HepG2 (cell line): ENCODE results near the gene CLASP1. TPM values are rescaled to one million over a fixed set of nuclear protein-coding genes. Genes with fewer than 3 reads are reported as not detected.

Source experiments
- ARID4A ChIP-seq: sonication (generic); formaldehyde crosslinking; IDR thresholded peaks from 2 replicates; pipeline ENCODE4 v1.5.0; 2020; ENCODE audit warnings: mild to moderate bottlenecking, missing genetic modification reagents, borderline replicate concordance
- ARNT2 ChIP-seq: sonication (generic); formaldehyde crosslinking; IDR thresholded peaks from 2 replicates; pipeline ENCODE4 v1.8.0; 2022; ENCODE audit warnings: mild to moderate bottlenecking, low read depth, missing genetic modification reagents, moderate library complexity
- HDAC1 ChIP-seq: sonication (generic); formaldehyde crosslinking; IDR thresholded peaks from 2 replicates; pipeline ENCODE4 v1.5.1; 2020; ENCODE audit warnings: mild to moderate bottlenecking, missing genetic modification reagents
- HNF1B ChIP-seq: sonication (generic); formaldehyde crosslinking; IDR thresholded peaks from 2 replicates; pipeline ENCODE4 v1.5.1; 2020; ENCODE audit warnings: mild to moderate bottlenecking, moderate library complexity, missing genetic modification reagents
- IRF9 ChIP-seq: sonication (generic); formaldehyde crosslinking; IDR thresholded peaks from 2 replicates; pipeline ENCODE4 v1.8.0; 2022; ENCODE audit warnings: missing genetic modification reagents, mild to moderate bottlenecking, borderline replicate concordance
- MLX ChIP-seq: IDR thresholded peaks from 2 replicates; pipeline ENCODE4 v1.6.1; 2016
- PHF8 ChIP-seq: sonication (generic); formaldehyde crosslinking; IDR thresholded peaks from 2 replicates; pipeline ENCODE4 v1.5.0; 2020; ENCODE audit warnings: missing genetic modification reagents
- SALL2 ChIP-seq: sonication (generic); formaldehyde crosslinking; IDR thresholded peaks from 2 replicates; pipeline ENCODE4 v1.8.1; 2023; ENCODE audit warnings: mild to moderate bottlenecking, missing genetic modification reagents, inconsistent platforms
- SP140L ChIP-seq: sonication (generic); formaldehyde crosslinking; IDR thresholded peaks from 2 replicates; pipeline ENCODE4 v1.4.0; 2020; ENCODE audit warnings: missing genetic modification reagents, borderline replicate concordance
- SRSF9 ChIP-seq: fragments of 200-400 bp; formaldehyde crosslinking; IDR thresholded peaks from 2 replicates; pipeline ENCODE4 v1.6.1; 2018; ENCODE audit warnings: borderline replicate concordance, mild to moderate bottlenecking, low read depth, low read length; ENCODE audit not compliant: insufficient read depth, poor library complexity, severe bottlenecking
- TAF15 ChIP-seq: fragments of 200-400 bp; formaldehyde crosslinking; IDR thresholded peaks from one replicate; pipeline ENCODE4 v1.6.1; 2018; ENCODE audit warnings: mild to moderate bottlenecking, low read depth, low read length; ENCODE audit not compliant: poor library complexity, severe bottlenecking
- TCF12 ChIP-seq, 2 experiments: fragments of 450-650 bp in 1 of 2; sonication (generic) in 1 of 2; formaldehyde crosslinking in 1 of 2; IDR thresholded peaks; 2 replicates each; pipeline versions ENCODE4 v1.6.1 to v1.8.0; 2017 to 2022; ENCODE audit warnings: antibody characterized with exemption in 1 of 2, mild to moderate bottlenecking in 1 of 2, missing genetic modification reagents in 1 of 2, moderate library complexity in 1 of 2
- THAP9 ChIP-seq: sonication (generic); formaldehyde crosslinking; IDR thresholded peaks from 2 replicates; pipeline ENCODE4; 2020; ENCODE audit warnings: missing genetic modification reagents, mild to moderate bottlenecking, borderline replicate concordance
- TOE1 ChIP-seq: sonication (generic); formaldehyde crosslinking; IDR thresholded peaks from 2 replicates; pipeline ENCODE4 v1.4.0; 2020; ENCODE audit warnings: mild to moderate bottlenecking, missing genetic modification reagents
- ZBTB38 ChIP-seq: sonication (generic); formaldehyde crosslinking; IDR thresholded peaks from 2 replicates; pipeline ENCODE4 v1.5.1; 2020; ENCODE audit warnings: mild to moderate bottlenecking, missing genetic modification reagents
- ZNF292 ChIP-seq: sonication (generic); formaldehyde crosslinking; IDR thresholded peaks from 2 replicates; pipeline ENCODE4 v1.8.1; 2022; ENCODE audit warnings: mild to moderate bottlenecking, low read depth, missing genetic modification reagents, borderline replicate concordance
- ZNF580 ChIP-seq: IDR thresholded peaks from 2 replicates; pipeline ENCODE4 v1.6.1; 2016; ENCODE audit warnings: low read depth, borderline replicate concordance
- ZNF879 ChIP-seq: sonication (generic); formaldehyde crosslinking; IDR thresholded peaks from 2 replicates; pipeline ENCODE4 v1.8.1; 2023; ENCODE audit warnings: missing genetic modification reagents
- polyA plus RNA-seq, 8 experiments: library from polyadenylated mRNA; depleted of rRNA in 3 of 8; stranded (reverse) in 7 of 8; unstranded in 1 of 8; fragments of >200 nt; fragmentation: Illumina TruSeq in 4 of 8; extraction: Trizol in 4 of 8; gene quantifications; 2 replicates each; pipeline versions ENCODE4 v1.2.1 to v1.2.3, GENCODE V29; 2011 to 2016; ENCODE audit warnings: low read depth in 4 of 8, missing spikeins in 1 of 8, mixed read lengths in 1 of 8; ENCODE audit not compliant: insufficient read depth in 1 of 8
- total RNA-seq, 5 experiments: library from RNA; depleted of rRNA; stranded (reverse); fragments of >200 nt; fragmentation: Illumina TruSeq; extraction: Trizol; gene quantifications; 2 replicates each; pipeline ENCODE4 v1.2.3, GENCODE V29; 2016; ENCODE audit warnings: low read depth in 1 of 5

Gene CLASP1
- total and polyA plus RNA-seq, 2 of the 13 experiments (the other 11 are each of a cell fraction or from before 2014, with no cell fraction given), result 11.7 to 47.9 TPM

GRCh38 chr2:121659933-121660332, 10.7 kb upstream of the CLASP1 start (continued):
- 0 out of 2 replicates have a peak, but pooled peaks have one; percentile 32 for TF ChIP-seq HDAC1 (CRISPR knock-in tag)
- TF ChIP-seq ZNF879 (CRISPR knock-in tag), result no peak
- no peak for TF ChIP-seq SP140L (CRISPR knock-in tag)
- TF ChIP-seq ZNF580 (CRISPR knock-in tag), result 0 out of 2 replicates have a peak, but pooled peaks have one; percentile 24
- TF ChIP-seq TOE1 (CRISPR knock-in tag), result no peak
- TF ChIP-seq HNF1B, result peak; percentile 85
- TF ChIP-seq TCF12 (IDR thresholded peaks at IDR 0.05), result no peak
- TF ChIP-seq TCF12 (CRISPR knock-in tag; IDR thresholded peaks at IDR 0.05), result no peak
- peak; percentile 33; the same call in 1 of the 2 replicates for TF ChIP-seq ARID4A (CRISPR knock-in tag)
- TF ChIP-seq MLX (CRISPR knock-in tag), result peak; percentile 57
- no peak for TF ChIP-seq ZBTB38 (CRISPR knock-in tag)
- TF ChIP-seq SALL2 (CRISPR knock-in tag), result no peak
- TF ChIP-seq IRF9 (CRISPR knock-in tag), result no peak
- no peak for TF ChIP-seq TAF15
- no peak for TF ChIP-seq SRSF9
- TF ChIP-seq ARNT2 (CRISPR knock-in tag), result no peak
- no peak for TF ChIP-seq PHF8 (CRISPR knock-in tag)
- TF ChIP-seq THAP9, result no peak
- 0 out of 2 replicates have a peak, but pooled peaks have one; percentile 32 for TF ChIP-seq ZNF292 (CRISPR knock-in tag)
